Measurements from ENCODE around the gene GLIS1.

Gene GLIS1

DNA sequence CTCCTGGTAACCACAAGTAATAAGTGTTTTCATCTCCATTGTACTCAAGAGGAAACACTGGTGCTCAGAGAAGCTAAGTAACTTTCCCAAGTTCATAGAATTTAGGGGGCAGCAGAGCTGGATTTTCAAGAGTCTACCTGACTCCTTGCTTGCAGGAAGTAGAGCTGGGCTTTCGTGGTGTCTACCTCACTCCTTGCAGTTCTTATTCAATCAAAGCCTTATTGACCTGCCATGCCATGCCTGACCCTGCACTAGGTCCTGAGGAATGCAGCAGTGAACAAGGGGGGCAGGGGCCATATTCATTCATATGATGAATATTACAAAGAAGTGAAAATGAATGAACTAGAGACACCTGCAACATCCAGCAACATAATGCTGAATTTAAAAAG is 93.3 kb downstream of the GLIS1 start:
- H3K27ac ChIP-seq (ENCODE audit: low read length), result no peak overlapping the region
- H3K27me3 ChIP-seq (ENCODE audit: control insufficient read depth, insufficient read depth, low read length), result no peaks in the 10 kb centered on the region
- H3K9me3 ChIP-seq (ENCODE audit: control insufficient read depth, low read depth, low read length), result no peaks in the 10 kb centered on the region
- H3K4me1 ChIP-seq (ENCODE audit: control insufficient read depth, low read depth, low read length), result no peaks in the 10 kb centered on the region
- no peak overlapping the region for H3K9ac ChIP-seq (ENCODE audit: low read length)
- H3K4me3 ChIP-seq (ENCODE audit: low read length), result no peak overlapping the region
- no peaks in the 10 kb centered on the region for H3K36me3 ChIP-seq (ENCODE audit: control insufficient read depth, low read depth, low read length)

- H3K27ac ChIP-seq (ENCODE audit: low read length), result no peak overlapping the region
- H3K36me3 ChIP-seq (ENCODE audit: control insufficient read depth, low read depth, low read length), result no peaks in the 10 kb centered on the region
- no peaks in the 10 kb centered on the region for H3K27me3 ChIP-seq (ENCODE audit: control insufficient read depth, insufficient read depth, low read length)
- H3K9ac ChIP-seq (ENCODE audit: low read length), result no peak overlapping the region
- H3K4me1 ChIP-seq (ENCODE audit: control insufficient read depth, low read depth, low read length), result no peaks in the 10 kb centered on the region
- H3K4me3 ChIP-seq (ENCODE audit: low read length), result no peak overlapping the region
- no peaks in the 10 kb centered on the region for H3K9me3 ChIP-seq (ENCODE audit: control insufficient read depth, low read depth, low read length)
Observed at GRCh38 chr1:53644909-53645689, 93.9 kb downstream of the GLIS1 start.

- Histone ChIP-seq H3K9me3 (ENCODE audit: control insufficient read depth, low read depth, low read length) (no peaks in the 10 kb centered on the region), H3K36me3 (ENCODE audit: control insufficient read depth, low read depth, low read length) (no peaks in the 10 kb centered on the region), H3K27ac (ENCODE audit: low read length) (no peak overlapping the region), H3K27me3 (ENCODE audit: control insufficient read depth, insufficient read depth, low read length) (no peaks in the 10 kb centered on the region), H3K4me3 (ENCODE audit: low read length) (no peak overlapping the region), H3K4me1 (ENCODE audit: control insufficient read depth, low read depth, low read length) (no peaks in the 10 kb centered on the region), H3K9ac (ENCODE audit: low read length) (no peak overlapping the region)
Observed at GRCh38 chr1:53644496-53644895, 94.5 kb downstream of the GLIS1 start.

GRCh38 chr1:53643881-53644390 is 95.0 kb downstream of the GLIS1 start:
- Histone ChIP-seq H3K9ac (ENCODE audit: low read length) (no peak overlapping the region), H3K4me1 (ENCODE audit: control insufficient read depth, low read depth, low read length) (no peaks in the 10 kb centered on the region), H3K36me3 (ENCODE audit: control insufficient read depth, low read depth, low read length) (no peaks in the 10 kb centered on the region), H3K9me3 (ENCODE audit: control insufficient read depth, low read depth, low read length) (no peaks in the 10 kb centered on the region), H3K4me3 (ENCODE audit: low read length) (no peak overlapping the region), H3K27ac (ENCODE audit: low read length) (no peak overlapping the region), H3K27me3 (ENCODE audit: control insufficient read depth, insufficient read depth, low read length) (no peaks in the 10 kb centered on the region)

DNA sequence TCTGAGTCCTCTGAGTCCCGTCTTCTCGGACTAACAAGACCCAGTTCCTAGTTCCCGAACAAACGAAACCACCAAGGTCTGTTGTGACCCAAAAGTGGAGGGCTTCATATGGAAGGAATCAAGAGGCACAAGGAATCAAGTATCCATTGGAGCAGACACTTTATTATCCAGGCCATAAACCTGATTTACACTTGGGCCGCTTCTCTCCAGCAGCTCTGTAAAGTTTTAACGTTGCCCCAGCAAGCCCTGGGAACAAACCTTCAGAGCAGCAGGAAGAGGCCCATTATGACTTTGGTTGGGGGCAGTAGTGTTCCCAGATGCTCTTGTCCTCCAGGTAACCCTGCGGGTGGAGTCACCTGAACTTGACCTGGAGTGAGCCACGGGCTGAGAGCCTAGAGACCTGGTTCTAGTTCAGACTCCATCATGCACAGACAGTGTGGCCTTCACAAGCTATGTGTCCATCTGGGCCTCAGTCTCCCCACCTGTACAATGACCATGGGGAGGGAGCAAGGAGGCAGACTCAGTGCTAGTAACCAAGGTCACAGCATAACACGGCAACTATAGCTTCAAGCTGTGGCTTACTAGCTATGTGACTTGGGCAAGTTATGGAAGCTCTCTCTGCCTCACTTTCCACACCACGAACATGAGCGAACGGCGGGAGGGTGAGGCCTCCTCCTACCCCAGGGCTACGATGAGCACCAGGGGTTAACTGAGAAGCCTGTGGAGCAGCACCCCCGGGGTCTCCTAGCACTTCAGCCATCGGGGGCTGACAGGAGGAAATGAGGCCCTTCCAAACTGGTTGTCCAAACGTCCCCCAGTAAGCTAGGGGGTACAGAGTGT is 95.7 kb downstream of the GLIS1 start:
- Histone ChIP-seq H3K4me1 (ENCODE audit: control insufficient read depth, low read depth, low read length) (no peaks in the 10 kb centered on the region), H3K4me3 (ENCODE audit: low read length) (no peak overlapping the region), H3K36me3 (ENCODE audit: control insufficient read depth, low read depth, low read length) (no peaks in the 10 kb centered on the region), H3K9me3 (ENCODE audit: control insufficient read depth, low read depth, low read length) (no peaks in the 10 kb centered on the region), H3K27ac (ENCODE audit: low read length) (no peak overlapping the region), H3K9ac (ENCODE audit: low read length) (no peak overlapping the region), H3K27me3 (ENCODE audit: control insufficient read depth, insufficient read depth, low read length) (no peaks in the 10 kb centered on the region)

DNA sequence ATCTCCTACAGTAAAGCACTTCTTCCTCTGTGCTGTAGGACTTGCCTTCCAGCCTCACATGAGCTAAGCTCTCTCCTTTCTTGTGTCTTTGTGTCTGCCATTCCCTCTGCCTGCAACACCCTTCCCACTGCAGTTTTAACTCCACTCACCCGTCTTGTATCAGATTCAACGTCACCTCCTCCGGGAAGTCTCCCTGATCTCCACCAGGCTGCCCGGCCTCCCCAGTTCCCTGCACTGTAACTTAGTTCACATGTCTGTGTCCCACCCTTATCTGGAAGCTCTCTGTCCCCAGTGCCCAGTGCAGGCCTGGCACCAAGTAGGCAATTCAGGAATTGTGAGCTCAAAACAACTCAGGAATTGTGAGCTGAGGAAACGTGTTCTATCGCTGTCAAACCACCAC is 96.4 kb downstream of the GLIS1 start:
- H3K36me3 ChIP-seq (ENCODE audit: control insufficient read depth, low read depth, low read length), result no peaks in the 10 kb centered on the region
- no peaks in the 10 kb centered on the region for H3K9me3 ChIP-seq (ENCODE audit: control insufficient read depth, low read depth, low read length)
- H3K4me1 ChIP-seq (ENCODE audit: control insufficient read depth, low read depth, low read length), result no peaks in the 10 kb centered on the region
- no peaks in the 10 kb centered on the region for H3K27me3 ChIP-seq (ENCODE audit: control insufficient read depth, insufficient read depth, low read length)
- H3K9ac ChIP-seq (ENCODE audit: low read length), result no peak overlapping the region
- H3K4me3 ChIP-seq (ENCODE audit: low read length), result no peak overlapping the region
- no peak overlapping the region for H3K27ac ChIP-seq (ENCODE audit: low read length)

DNA sequence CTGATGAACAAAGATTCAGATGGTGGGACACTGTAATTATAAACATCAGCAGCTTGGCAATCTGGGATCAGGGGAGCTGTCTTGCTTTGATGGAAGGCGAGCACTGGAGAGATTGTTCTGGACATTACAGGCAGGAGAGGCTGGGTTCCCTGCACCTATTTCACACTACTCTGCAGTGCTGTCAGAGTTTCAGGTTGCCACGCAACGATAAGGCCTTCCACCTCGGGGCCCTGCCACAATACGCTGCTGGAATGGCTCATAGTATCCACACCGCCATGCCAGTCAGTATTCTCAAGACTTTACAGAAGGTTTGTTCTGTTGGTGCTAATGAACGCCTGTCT is 96.8 kb downstream of the GLIS1 start:
- Histone ChIP-seq H3K9ac (ENCODE audit: low read length) (no peak overlapping the region), H3K36me3 (ENCODE audit: control insufficient read depth, low read depth, low read length) (no peaks in the 10 kb centered on the region), H3K27me3 (ENCODE audit: control insufficient read depth, insufficient read depth, low read length) (no peaks in the 10 kb centered on the region), H3K4me3 (ENCODE audit: low read length) (no peak overlapping the region), H3K27ac (ENCODE audit: low read length) (no peak overlapping the region), H3K9me3 (ENCODE audit: control insufficient read depth, low read depth, low read length) (no peaks in the 10 kb centered on the region), H3K4me1 (ENCODE audit: control insufficient read depth, low read depth, low read length) (no peaks in the 10 kb centered on the region)

- Histone ChIP-seq H3K27me3 (ENCODE audit: control insufficient read depth, insufficient read depth, low read length) (no peaks in the 10 kb centered on the region), H3K4me3 (ENCODE audit: low read length) (no peak overlapping the region), H3K9me3 (ENCODE audit: control insufficient read depth, low read depth, low read length) (no peaks in the 10 kb centered on the region), H3K27ac (ENCODE audit: low read length) (no peak overlapping the region), H3K36me3 (ENCODE audit: control insufficient read depth, low read depth, low read length) (no peaks in the 10 kb centered on the region), H3K4me1 (ENCODE audit: control insufficient read depth, low read depth, low read length) (no peaks in the 10 kb centered on the region), H3K9ac (ENCODE audit: low read length) (no peak overlapping the region)
Observed at GRCh38 chr1:53641481-53642214, 97.3 kb downstream of the GLIS1 start.

GRCh38 chr1:53640701-53641075 is 98.3 kb downstream of the GLIS1 start:
- Histone ChIP-seq H3K4me3 (ENCODE audit: low read length) (no peak overlapping the region), H3K27me3 (ENCODE audit: control insufficient read depth, insufficient read depth, low read length) (no peaks in the 10 kb centered on the region), H3K36me3 (ENCODE audit: control insufficient read depth, low read depth, low read length) (no peaks in the 10 kb centered on the region), H3K9ac (ENCODE audit: low read length) (no peak overlapping the region), H3K27ac (ENCODE audit: low read length) (no peak overlapping the region), H3K4me1 (ENCODE audit: control insufficient read depth, low read depth, low read length) (no peaks in the 10 kb centered on the region), H3K9me3 (ENCODE audit: control insufficient read depth, low read depth, low read length) (no peaks in the 10 kb centered on the region)

GRCh38 chr1:53639996-53640700 is 98.8 kb downstream of the GLIS1 start:
- no peak overlapping the region for H3K4me3 ChIP-seq (ENCODE audit: low read length)
- no peaks in the 10 kb centered on the region for H3K27me3 ChIP-seq (ENCODE audit: control insufficient read depth, insufficient read depth, low read length)
- no peak overlapping the region for H3K9ac ChIP-seq (ENCODE audit: low read length)
- H3K36me3 ChIP-seq (ENCODE audit: control insufficient read depth, low read depth, low read length), result no peaks in the 10 kb centered on the region
- H3K4me1 ChIP-seq (ENCODE audit: control insufficient read depth, low read depth, low read length), result no peaks in the 10 kb centered on the region
- H3K27ac ChIP-seq (ENCODE audit: low read length), result no peak overlapping the region
- no peaks in the 10 kb centered on the region for H3K9me3 ChIP-seq (ENCODE audit: control insufficient read depth, low read depth, low read length)

DNA sequence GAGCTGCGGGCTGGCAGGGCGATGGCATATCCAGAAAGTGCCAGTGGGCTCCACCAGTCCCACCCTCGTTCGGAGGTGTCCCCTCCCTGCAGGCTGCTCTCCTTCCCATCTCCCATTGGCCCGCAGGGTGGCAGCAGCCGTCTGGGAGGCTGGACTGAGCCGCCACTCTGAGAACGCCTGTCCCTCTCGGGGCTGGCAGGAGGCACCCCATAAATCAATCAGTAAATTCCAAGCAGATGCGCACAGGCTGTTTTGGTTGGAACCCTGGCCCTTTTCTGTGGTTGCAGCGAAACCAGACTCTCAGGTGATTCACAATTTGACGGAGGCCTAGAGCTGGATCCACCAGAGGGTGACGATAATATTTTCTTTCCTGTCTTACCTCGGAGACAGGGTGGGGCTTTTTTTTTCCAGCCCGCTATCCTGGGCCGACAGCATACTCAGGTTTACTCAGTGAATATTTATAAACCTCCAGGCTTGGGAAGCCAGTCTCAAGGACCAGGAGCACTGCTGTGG is 99.7 kb downstream of the GLIS1 start:
- H3K9me3 ChIP-seq (ENCODE audit: control insufficient read depth, low read depth, low read length), result no peaks in the 10 kb centered on the region

More for the DNA sequence above, 99.7 kb downstream of the GLIS1 start:
- Histone ChIP-seq H3K4me3 (ENCODE audit: low read length) (no peak overlapping the region), H3K4me1 (ENCODE audit: control insufficient read depth, low read depth, low read length) (peaks cover 6% of the 10 kb centered on the region), H3K9ac (ENCODE audit: low read length) (no peak overlapping the region), H3K36me3 (ENCODE audit: control insufficient read depth, low read depth, low read length) (no peaks in the 10 kb centered on the region), H3K27me3 (ENCODE audit: control insufficient read depth, insufficient read depth, low read length) (no peaks in the 10 kb centered on the region), H3K27ac (ENCODE audit: low read length) (no peak overlapping the region)

Data from iPS-18a (cell line).